22Rv1 (cell line): ENCODE results near the gene ACP5.
A peak's percentile ranks its signal among the peaks of the same experiment; 100 is the strongest.

ENCODE experiments used
- H3K27ac ChIP-seq: fragments of 450-650 bp; 2 replicates; pipeline ENCODE4 v1.5.1; 2017
- ZFX ChIP-seq: fragments of 450-650 bp; IDR thresholded peaks from 2 replicates; pipeline ENCODE4 v1.6.1; 2017; ENCODE audit warnings: antibody characterized with exemption, borderline replicate concordance
- TF ChIP-seq, protein P1 (sequence below): fragments of 450-650 bp; IDR thresholded peaks from 2 replicates; pipeline ENCODE4 v1.5.1; 2017; ENCODE audit warnings: mild to moderate bottlenecking

Gene ACP5

DNA sequence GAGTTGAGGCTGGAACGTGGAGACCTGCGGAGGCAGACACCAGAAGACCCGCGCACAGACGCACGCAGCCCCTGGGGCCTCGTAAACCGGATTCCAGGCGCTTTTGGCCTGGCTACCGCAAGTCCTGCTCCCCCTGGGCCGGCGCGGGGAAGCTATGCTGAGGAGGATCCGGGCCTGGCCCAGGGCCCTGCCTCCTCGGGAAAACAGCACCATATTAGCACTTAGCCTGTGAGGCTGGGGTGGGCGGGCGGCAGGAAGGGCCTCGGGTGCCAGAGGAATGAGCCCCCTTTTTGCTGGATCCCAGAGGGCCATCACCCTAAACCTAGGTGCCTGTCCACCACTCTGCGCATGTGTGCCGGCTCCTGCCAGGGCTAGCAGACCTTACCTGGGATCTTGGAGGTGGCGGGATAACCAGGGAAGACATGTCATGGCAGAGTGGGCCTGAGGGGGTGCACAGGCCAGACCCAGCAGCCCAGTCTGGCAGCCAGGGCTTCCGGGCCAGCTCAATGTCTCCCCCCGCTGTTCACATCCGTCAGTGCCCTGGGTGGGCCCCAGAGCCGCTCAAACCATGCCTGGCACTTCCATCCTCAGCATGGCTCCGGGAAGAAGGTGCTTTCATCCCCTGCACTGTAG is 25.7 kb downstream of the ACP5 start:
- no peak for TF ChIP-seq ZFX
- TF ChIP-seq, protein P1, sequence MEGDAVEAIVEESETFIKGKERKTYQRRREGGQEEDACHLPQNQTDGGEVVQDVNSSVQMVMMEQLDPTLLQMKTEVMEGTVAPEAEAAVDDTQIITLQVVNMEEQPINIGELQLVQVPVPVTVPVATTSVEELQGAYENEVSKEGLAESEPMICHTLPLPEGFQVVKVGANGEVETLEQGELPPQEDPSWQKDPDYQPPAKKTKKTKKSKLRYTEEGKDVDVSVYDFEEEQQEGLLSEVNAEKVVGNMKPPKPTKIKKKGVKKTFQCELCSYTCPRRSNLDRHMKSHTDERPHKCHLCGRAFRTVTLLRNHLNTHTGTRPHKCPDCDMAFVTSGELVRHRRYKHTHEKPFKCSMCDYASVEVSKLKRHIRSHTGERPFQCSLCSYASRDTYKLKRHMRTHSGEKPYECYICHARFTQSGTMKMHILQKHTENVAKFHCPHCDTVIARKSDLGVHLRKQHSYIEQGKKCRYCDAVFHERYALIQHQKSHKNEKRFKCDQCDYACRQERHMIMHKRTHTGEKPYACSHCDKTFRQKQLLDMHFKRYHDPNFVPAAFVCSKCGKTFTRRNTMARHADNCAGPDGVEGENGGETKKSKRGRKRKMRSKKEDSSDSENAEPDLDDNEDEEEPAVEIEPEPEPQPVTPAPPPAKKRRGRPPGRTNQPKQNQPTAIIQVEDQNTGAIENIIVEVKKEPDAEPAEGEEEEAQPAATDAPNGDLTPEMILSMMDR = peak; percentile 61
- H3K27ac ChIP-seq = no peak overlapping the region

DNA sequence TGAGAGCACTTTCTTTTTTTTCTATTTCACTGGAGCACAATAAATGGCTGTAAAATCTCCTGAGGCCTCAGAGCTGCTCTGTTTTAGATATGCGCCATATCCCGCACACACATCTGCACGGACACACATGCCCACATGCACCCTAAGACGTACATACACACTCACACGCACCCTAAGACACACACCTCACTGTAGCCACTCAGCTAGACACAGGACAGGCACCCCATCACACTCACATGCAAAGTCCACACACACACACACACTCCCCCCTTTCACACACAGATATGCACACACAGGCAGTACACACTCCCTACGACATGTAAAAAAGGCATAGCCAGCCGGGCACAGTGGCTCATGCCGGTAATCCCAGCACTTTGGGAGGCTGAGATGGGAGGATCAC is 27.2 kb downstream of the ACP5 start:
- H3K27ac ChIP-seq = no peak overlapping the region
- no peak for TF ChIP-seq ZFX
- TF ChIP-seq, protein P1 = no peak

DNA sequence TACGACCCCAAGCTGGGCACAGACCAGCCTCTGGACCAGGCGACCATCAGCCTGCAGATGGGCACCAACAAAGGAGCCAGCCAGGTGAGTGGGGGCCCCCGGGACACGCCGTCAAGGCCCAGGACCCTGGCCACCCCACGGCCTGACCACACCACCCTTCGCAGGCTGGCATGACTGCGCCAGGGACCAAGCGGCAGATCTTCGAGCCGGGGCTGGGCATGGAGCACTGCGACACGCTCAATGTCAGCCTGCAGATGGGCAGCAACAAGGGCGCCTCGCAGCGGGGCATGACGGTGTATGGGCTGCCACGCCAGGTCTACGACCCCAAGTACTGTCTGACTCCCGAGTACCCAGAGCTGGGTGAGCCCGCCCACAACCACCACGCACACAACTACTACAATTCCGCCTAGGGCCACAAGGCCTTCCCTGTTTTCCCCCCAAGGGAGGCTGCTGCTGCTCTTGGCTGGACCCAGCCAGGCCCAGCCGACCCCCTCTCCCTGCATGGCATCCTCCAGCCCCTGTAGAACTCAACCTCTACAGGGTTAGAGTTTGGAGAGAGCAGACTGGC is 28.0 kb downstream of the ACP5 start:
- TF ChIP-seq ZFX = no peak
- TF ChIP-seq, protein P1 = no peak
- H3K27ac ChIP-seq = no peak overlapping the region

DNA sequence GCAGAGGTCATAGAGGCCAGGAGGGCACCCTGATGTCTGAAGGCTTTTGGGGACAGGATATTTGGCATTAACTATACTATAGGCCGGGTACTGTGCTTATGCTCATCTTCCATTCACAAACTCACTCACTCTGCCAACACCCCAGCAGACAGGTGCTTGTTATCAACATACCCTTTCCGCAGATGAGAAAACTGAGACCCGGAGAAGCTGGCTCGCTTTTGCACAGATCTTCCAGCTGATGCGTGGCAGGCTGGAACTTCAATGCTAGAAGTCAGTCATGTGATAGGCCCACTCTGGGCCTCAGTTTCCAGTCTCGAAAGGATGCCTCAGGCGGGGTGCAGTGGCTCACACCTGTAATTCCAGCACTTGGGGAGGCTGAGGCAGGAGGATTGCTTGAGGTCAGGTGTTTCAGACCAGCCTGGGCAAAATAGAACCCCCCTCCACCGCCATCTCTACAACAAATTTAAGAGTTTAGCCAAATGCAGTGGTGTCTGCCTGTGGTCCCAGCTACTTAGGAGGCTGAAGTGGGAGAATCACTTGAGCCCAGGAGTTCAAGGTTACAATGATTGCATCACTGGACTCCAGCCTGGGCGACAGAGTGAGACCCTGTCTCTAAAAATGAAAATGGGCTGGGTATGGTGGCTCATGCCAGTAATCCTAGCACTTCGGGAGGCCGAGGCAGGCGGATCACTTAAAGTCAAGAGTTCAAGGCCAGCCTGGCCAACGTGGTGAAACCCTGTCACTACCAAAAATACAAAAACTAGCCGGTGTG is 29.3 kb downstream of the ACP5 start:
- H3K27ac ChIP-seq = no peak overlapping the region
- TF ChIP-seq ZFX = no peak
- TF ChIP-seq, protein P1 = no peak

DNA sequence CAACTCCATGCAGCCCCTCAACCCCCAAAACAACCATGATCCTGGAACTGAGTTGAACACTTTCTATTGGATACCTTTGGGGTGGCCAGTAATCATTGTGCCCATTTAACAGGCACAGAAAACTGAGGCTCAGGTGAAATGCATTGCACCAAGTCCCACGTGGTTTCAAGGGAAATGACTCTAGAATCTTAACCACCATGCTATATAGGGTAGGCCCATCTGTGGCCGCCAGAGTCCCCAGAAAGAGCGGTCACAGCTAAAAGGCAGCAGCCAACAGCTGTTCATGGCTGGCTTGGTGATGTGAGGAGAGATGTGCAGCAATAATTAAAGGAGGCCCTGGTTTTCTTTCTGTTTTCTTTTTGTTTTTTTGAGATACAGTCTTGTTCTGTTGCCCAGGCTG is 36.2 kb downstream of the ACP5 start:
- TF ChIP-seq, protein P1 = no peak
- no peak for TF ChIP-seq ZFX
- no peak overlapping the region for H3K27ac ChIP-seq

DNA sequence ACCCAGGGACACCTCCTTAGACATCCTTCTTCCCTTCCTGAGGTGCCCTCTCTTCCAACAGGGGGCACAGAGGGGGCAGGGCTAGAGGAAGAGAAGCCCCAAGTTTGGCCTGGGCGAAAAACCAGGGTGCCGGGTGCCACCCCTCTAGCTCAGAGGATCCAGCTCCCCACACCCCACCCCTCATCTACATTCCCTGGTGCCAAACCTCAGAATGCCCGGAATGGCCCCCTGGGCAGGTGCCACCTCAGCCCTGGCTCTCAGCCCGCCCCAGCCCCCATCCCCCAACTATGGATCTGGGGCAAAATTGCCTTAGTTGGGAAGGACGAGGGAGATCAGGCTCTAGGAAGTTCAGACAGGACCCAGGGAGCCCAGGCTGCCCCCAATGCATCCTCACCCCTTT is 36.8 kb downstream of the ACP5 start:
- no peak overlapping the region for H3K27ac ChIP-seq
- no peak for TF ChIP-seq ZFX
- TF ChIP-seq, protein P1 = no peak
